Measurements from ENCODE around the gene CUTA.

DNA sequence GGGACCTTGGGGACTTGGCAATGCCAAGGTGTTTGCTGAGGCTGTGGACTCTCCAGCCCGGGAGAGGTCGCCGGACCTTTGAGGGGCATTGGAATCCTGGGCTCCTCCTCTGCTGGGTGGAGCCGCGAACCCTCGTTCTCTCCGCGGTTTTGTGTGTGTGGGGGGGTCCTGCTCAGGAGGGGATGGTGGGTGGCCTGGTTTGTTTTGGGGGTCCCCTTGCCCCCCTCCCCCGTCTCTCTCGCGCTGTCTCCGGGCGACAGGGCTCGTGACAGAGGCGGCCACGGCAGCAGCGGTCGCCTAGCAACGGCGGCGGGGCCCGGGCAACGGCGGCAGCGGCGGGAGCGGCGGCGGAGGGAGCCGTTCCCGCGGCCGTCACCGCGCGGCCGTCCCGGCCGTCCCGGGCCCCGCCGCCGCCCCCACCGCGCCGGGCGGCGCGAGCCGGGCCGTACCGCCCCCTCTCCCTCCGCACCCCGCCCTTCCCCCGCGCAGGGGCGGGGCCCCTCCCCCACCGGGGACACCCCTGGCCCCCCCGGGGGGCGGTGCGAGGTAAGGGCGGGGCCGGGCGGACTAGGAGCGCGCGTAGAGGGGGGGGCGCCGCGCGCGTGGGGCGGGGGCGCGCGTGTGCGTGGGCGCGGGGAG lies 9.8 kb upstream of the CUTA start:
- TF ChIP-seq, protein P1, sequence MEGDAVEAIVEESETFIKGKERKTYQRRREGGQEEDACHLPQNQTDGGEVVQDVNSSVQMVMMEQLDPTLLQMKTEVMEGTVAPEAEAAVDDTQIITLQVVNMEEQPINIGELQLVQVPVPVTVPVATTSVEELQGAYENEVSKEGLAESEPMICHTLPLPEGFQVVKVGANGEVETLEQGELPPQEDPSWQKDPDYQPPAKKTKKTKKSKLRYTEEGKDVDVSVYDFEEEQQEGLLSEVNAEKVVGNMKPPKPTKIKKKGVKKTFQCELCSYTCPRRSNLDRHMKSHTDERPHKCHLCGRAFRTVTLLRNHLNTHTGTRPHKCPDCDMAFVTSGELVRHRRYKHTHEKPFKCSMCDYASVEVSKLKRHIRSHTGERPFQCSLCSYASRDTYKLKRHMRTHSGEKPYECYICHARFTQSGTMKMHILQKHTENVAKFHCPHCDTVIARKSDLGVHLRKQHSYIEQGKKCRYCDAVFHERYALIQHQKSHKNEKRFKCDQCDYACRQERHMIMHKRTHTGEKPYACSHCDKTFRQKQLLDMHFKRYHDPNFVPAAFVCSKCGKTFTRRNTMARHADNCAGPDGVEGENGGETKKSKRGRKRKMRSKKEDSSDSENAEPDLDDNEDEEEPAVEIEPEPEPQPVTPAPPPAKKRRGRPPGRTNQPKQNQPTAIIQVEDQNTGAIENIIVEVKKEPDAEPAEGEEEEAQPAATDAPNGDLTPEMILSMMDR (IDR thresholded peaks at IDR 0.05), result no peak
- no peak for TF ChIP-seq POLR2AphosphoS5 (IDR thresholded peaks at IDR 0.05)
